H1 (cell line): ENCODE results near the gene CD300LG. TPM values are rescaled to one million over a fixed set of nuclear protein-coding genes. Genes with fewer than 3 reads are reported as not detected.

ENCODE experiments used
- CHD7 ChIP-seq: fragments of 300-600 bp; sonication (generic); IDR thresholded peaks from 2 replicates; pipeline ENCODE4 v1.7.1; 2012; ENCODE audit warnings: low read length, moderate library complexity, mild to moderate bottlenecking, inconsistent platforms; ENCODE audit not compliant: insufficient replicate concordance
- HDAC6 ChIP-seq: IDR thresholded peaks from one replicate; pipeline ENCODE4 v1.7.1; 2012; ENCODE audit warnings: low read depth, mild to moderate bottlenecking, inconsistent platforms, low read length, moderate library complexity
- JUND ChIP-seq: IDR thresholded peaks from 2 replicates; pipeline ENCODE4 v1.6.1; 2011; ENCODE audit warnings: mild to moderate bottlenecking, improper control_type of control experiment, low read length
- KDM5A ChIP-seq: fragments of 200-600 bp; IDR thresholded peaks from 2 replicates; pipeline ENCODE4 v1.7.1; 2012; ENCODE audit warnings: mild to moderate bottlenecking, low read length, inconsistent platforms, mixed read lengths
- MAFK ChIP-seq: IDR thresholded peaks from 2 replicates; pipeline ENCODE4 v1.6.1; 2012; ENCODE audit warnings: low read depth, mild to moderate bottlenecking, improper control_type of control experiment, low read length
- NANOG ChIP-seq: IDR thresholded peaks from 2 replicates; pipeline ENCODE4 v1.6.1; 2011; ENCODE audit warnings: low read length, low read depth, mild to moderate bottlenecking, inconsistent platforms; ENCODE audit not compliant: insufficient read depth, poor library complexity, severe bottlenecking
- SIX5 ChIP-seq: IDR thresholded peaks from 2 replicates; pipeline ENCODE4 v1.6.1; 2011; ENCODE audit warnings: mild to moderate bottlenecking, low read depth, low read length
- SP1 ChIP-seq: IDR thresholded peaks from 2 replicates; pipeline ENCODE4 v1.6.1; 2011; ENCODE audit warnings: low read depth, low read length
- SP4 ChIP-seq: IDR thresholded peaks from 2 replicates; pipeline ENCODE4 v1.6.1; 2012; ENCODE audit warnings: low read length, inconsistent platforms
- TEAD4 ChIP-seq: IDR thresholded peaks from 2 replicates; pipeline ENCODE4 v1.6.1; 2012; ENCODE audit warnings: low read depth, low read length, inconsistent platforms, mixed read lengths
- ZNF274 ChIP-seq: IDR thresholded peaks from 2 replicates; pipeline ENCODE4 v1.7.0; 2012; ENCODE audit warnings: low read length, borderline replicate concordance; ENCODE audit errors: extremely low read depth
- polyA plus RNA-seq, 7 experiments: library from polyadenylated mRNA; depleted of rRNA in 3 of 7; stranded (reverse) in 5 of 7; unstranded in 2 of 7; fragments of >200 nt in 5 of 7; fragments of 200-250 nt in 2 of 7; gene quantifications; 1 replicate in 5 of 7; 2 replicates in 1 of 7; 4 replicates in 1 of 7; pipeline versions ENCODE4 v1.2.1 to v1.2.3, GENCODE V29; 2011 to 2013; ENCODE audit warnings: missing spikeins in 2 of 7, mixed read lengths in 2 of 7
- total RNA-seq: library from RNA; stranded (reverse); fragmentation: NEBNext Ultra II Directional; extraction: Animal tissue kit (Norgen Biotek cat#: 25700); gene quantifications from 2 replicates; pipeline ENCODE4 v1.2.1, GENCODE V29; 2021

CD300LG gene
- total and polyA plus RNA-seq, 2 of the 8 experiments (the other 6 are each of a cell fraction or from before 2014, with no cell fraction given) = 0.06 TPM; not detected in 1

- TF ChIP-seq CHD7 (no peak), ZNF274 (no peak), SP4 (no peak), SP1 (no peak), KDM5A (no peak), JUND (no peak), NANOG (no peak), SIX5 (no peak), MAFK (no peak), HDAC6 (no peak), TEAD4 (no peak)
These were observed 19.4 kb upstream of the CD300LG start (continued) for GRCh38 chr17:43827596-43827995.
